RWPE2 (cell line): ENCODE measurements around the gene PSTPIP1.

Source experiments
- ATAC-seq: fragments of 200-7000 bp; cut with Tn5 transposase; 3 replicates; pipeline ENCODE4 v1.9.1; 2021; ENCODE audit warnings: low read depth
- DNase-seq: peaks from one replicate; pipeline ENCODE4 v3.0.0-alpha.2; 2020; ENCODE audit warnings: low spot score
- H3K27ac ChIP-seq: fragments of 450-650 bp; 2 replicates; pipeline ENCODE4 v1.5.1; 2017; ENCODE audit warnings: mild to moderate bottlenecking; ENCODE audit not compliant: poor library complexity, severe bottlenecking
- H3K27me3 ChIP-seq: fragments of 250-450 bp; sonication (Bioruptor Pico); 2 replicates; pipeline ENCODE4 v1.5.1; 2021; ENCODE audit warnings: mild to moderate bottlenecking, moderate library complexity; ENCODE audit not compliant: insufficient read depth, poor library complexity, severe bottlenecking
- H3K36me3 ChIP-seq: fragments of 250-450 bp; sonication (Bioruptor Pico); 2 replicates; pipeline ENCODE4 v1.5.1; 2020; ENCODE audit warnings: low read depth, mild to moderate bottlenecking, moderate library complexity
- H3K4me1 ChIP-seq: fragments of 250-450 bp; sonication (Bioruptor Pico); 2 replicates; pipeline ENCODE4 v1.5.1; 2021; ENCODE audit warnings: mild to moderate bottlenecking, moderate library complexity; ENCODE audit not compliant: insufficient read depth, poor library complexity, severe bottlenecking
- H3K4me3 ChIP-seq: fragments of 250-450 bp; sonication (Bioruptor Pico); 2 replicates; pipeline ENCODE4 v1.5.1; 2021; ENCODE audit warnings: mild to moderate bottlenecking, moderate library complexity; ENCODE audit not compliant: severe bottlenecking
- H3K9me3 ChIP-seq: fragments of 250-450 bp; sonication (Bioruptor Pico); 2 replicates; pipeline ENCODE4 v1.5.1; 2021; ENCODE audit warnings: mild to moderate bottlenecking, moderate library complexity; ENCODE audit not compliant: severe bottlenecking
- TF ChIP-seq, protein P1 (sequence below): fragments of 450-650 bp; IDR thresholded peaks from one replicate; pipeline ENCODE4 v1.5.1; 2017; ENCODE audit warnings: mild to moderate bottlenecking, moderate library complexity; ENCODE audit not compliant: poor library complexity, severe bottlenecking

PSTPIP1 gene

DNA sequence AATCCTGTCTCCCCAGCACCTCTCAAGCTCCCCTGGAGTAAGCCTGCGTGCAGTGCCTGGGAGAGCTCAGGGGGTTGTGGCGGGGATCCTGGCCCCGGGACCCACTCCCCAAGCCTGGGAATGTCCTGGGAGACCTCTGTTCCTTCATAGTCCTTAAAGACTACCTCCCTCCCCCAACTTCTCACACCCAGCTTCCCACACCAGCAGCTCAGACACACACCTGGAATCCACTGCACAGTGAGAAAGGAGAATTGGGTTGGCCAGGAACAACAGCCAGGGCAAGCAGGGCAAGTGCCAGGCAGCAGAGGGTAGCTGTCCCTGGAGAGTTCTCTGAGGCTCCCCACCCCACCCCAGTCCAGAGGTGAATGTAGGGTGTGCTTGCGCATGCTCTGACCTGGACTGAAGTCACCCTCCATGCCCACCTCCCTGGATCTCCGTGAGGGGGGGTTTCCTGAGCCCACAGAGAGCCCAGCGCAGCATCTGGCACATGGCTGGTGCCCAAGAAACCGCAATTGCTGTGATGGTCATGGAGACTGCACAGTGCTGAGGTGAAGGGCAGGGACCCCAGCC lies 22.2 kb downstream of the PSTPIP1 start:
- no peak for DNase-seq
- H3K36me3 ChIP-seq = no peaks in the 10 kb centered on the region
- no peak overlapping the region for H3K27ac ChIP-seq
- no peak for ATAC-seq
- TF ChIP-seq, protein P1, sequence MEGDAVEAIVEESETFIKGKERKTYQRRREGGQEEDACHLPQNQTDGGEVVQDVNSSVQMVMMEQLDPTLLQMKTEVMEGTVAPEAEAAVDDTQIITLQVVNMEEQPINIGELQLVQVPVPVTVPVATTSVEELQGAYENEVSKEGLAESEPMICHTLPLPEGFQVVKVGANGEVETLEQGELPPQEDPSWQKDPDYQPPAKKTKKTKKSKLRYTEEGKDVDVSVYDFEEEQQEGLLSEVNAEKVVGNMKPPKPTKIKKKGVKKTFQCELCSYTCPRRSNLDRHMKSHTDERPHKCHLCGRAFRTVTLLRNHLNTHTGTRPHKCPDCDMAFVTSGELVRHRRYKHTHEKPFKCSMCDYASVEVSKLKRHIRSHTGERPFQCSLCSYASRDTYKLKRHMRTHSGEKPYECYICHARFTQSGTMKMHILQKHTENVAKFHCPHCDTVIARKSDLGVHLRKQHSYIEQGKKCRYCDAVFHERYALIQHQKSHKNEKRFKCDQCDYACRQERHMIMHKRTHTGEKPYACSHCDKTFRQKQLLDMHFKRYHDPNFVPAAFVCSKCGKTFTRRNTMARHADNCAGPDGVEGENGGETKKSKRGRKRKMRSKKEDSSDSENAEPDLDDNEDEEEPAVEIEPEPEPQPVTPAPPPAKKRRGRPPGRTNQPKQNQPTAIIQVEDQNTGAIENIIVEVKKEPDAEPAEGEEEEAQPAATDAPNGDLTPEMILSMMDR = no peak
- H3K4me3 ChIP-seq = no peak overlapping the region
- no peaks in the 10 kb centered on the region for H3K27me3 ChIP-seq
- peaks cover 8% of the 10 kb centered on the region for H3K4me1 ChIP-seq
- H3K9me3 ChIP-seq = no peaks in the 10 kb centered on the region

GRCh38 chr15:77017761-77018720 lies 23.1 kb downstream of the PSTPIP1 start:
- Histone ChIP-seq H3K4me1 (peaks cover 9% of the 10 kb centered on the region), H3K27me3 (no peaks in the 10 kb centered on the region)

DNA sequence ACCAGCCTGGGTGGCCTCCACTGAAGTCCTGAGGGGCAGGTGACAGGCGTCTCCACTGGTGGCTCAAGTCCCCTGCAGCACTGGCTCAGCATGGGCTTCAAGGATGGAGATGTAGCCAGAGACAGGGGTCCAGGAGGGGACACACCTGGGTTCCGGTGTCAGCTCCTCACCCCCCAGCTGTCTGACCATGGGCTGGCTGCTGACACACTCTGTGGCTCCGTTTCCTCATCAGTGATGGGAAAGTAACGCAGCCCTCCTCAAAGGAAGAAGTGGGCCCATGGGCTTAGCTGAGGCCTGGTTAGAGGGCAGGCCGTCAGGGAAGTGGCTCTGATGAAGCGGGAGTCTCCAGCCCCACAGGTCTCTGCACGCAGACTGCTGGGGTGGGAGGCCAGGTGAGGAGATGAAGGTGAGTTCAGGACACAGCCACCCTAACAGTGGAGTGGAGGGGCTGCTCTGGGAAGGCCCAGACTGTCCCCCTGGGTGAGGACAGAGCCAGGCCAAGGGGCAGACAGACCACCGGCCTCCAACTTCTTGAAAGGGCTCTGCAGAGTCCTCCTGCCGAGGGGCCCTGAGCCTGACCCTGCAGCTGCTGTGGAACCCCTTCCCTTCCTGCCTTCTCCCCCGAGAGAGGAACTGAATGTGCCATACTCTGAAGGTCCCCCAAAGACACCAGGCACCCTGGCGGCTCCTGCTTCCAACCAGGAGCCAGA lies 24.0 kb downstream of the PSTPIP1 start:
- Histone ChIP-seq H3K27ac (no peak overlapping the region), H3K9me3 (no peaks in the 10 kb centered on the region), H3K4me3 (no peak overlapping the region), H3K4me1 (peaks cover 7% of the 10 kb centered on the region), H3K36me3 (no peaks in the 10 kb centered on the region), H3K27me3 (no peaks in the 10 kb centered on the region)
- TF ChIP-seq, protein P1 = no peak
- DNase-seq (no peak), ATAC-seq (no peak)

More at GRCh38 chr15:77017761-77018720, 23.1 kb downstream of the PSTPIP1 start:
- no peak overlapping the region for H3K4me3 ChIP-seq
- H3K36me3 ChIP-seq = no peaks in the 10 kb centered on the region
- DNase-seq = no peak
- H3K9me3 ChIP-seq = no peaks in the 10 kb centered on the region
- TF ChIP-seq, protein P1 = no peak
- H3K27ac ChIP-seq = no peak overlapping the region
- no peak for ATAC-seq

DNA sequence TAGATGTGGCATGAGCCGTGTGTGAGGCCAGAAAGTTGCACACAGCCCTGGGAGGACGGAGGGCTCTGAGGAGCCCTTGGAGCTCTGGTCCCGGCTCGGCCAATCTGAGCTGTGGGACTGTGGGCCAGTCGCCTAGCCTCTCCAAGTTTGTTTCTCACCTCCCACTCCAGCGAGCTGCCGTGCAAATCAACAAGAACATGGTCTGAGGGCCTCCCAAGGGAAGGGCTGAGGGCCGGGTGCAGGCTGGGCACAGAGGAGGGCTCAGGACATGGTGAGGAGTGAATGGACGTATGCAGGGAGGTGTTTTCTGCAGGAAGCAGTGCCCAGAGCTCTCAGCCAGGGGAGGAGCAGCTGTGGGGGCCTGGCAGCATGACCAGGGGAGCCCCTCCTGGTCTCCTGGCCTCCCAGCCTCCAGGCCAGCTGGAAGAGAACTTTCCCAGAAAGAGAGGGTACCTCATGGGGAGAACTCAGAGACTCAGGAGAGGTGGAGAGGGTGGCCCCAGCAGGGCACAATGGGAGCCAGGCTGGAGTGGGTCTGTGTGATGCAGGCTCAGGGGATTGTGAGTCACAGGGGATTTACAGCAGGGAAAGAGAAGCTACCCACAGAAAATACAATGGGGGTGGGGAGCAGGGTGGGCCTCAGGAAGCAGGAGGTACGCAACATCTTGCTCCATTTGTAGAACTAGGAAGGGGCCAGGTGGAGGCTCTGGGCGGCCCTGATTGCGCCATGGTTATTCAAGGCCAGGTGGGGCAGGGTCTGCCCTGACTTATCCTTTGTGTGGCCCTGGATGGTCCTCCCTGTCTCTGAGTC lies 24.8 kb downstream of the PSTPIP1 start:
- no peak for ATAC-seq
- H3K4me3 ChIP-seq = no peak overlapping the region
- H3K27me3 ChIP-seq = no peaks in the 10 kb centered on the region
- TF ChIP-seq, protein P1 = no peak
- DNase-seq = no peak
- H3K4me1 ChIP-seq = peaks cover 5% of the 10 kb centered on the region
- H3K36me3 ChIP-seq = no peaks in the 10 kb centered on the region
- no peaks in the 10 kb centered on the region for H3K9me3 ChIP-seq
- H3K27ac ChIP-seq = no peak overlapping the region
